Chondrocyte (in vitro differentiated cells): Measurements from ENCODE around the gene PRKCH. TPM values are rescaled to one million over a fixed set of nuclear protein-coding genes. Genes with fewer than 3 reads are reported as not detected.

Experiments
- DNase-seq: peaks from one replicate; pipeline ENCODE4 v3.0.0; 2021; ENCODE audit warnings: mixed read lengths, low spot score
- H3K27ac Mint-ChIP-seq: one replicate; pipeline ENCODE4 v1.8.0; 2021; ENCODE audit warnings: mild to moderate bottlenecking, moderate library complexity, mixed read lengths; ENCODE audit not compliant: unreplicated experiment
- H3K27me3 Mint-ChIP-seq: 2 replicates; pipeline ENCODE4 v1.8.0; 2021; ENCODE audit warnings: low read depth, mixed read lengths
- H3K36me3 Mint-ChIP-seq: 2 replicates; pipeline ENCODE4 v1.8.0; 2021; ENCODE audit warnings: low read depth, mixed read lengths
- H3K4me1 Mint-ChIP-seq: 2 replicates; pipeline ENCODE4 v1.8.0; 2021; ENCODE audit warnings: low read depth, mild to moderate bottlenecking, mixed read lengths
- H3K4me3 Mint-ChIP-seq: one replicate; pipeline ENCODE4 v1.8.0; 2021; ENCODE audit warnings: mild to moderate bottlenecking, moderate library complexity, mixed read lengths; ENCODE audit not compliant: unreplicated experiment
- H3K9me3 Mint-ChIP-seq: 2 replicates; pipeline ENCODE4 v1.8.0; 2021; ENCODE audit warnings: low read depth, mixed read lengths
- total RNA-seq: library from RNA; stranded (reverse); gene quantifications from 3 replicates; pipeline ENCODE4 v1.2.1, GENCODE V29; 2021
- TF ChIP-seq, protein P1 (sequence below): fragments of 200-600 bp; sonication (generic); IDR thresholded peaks from 2 replicates; pipeline ENCODE4 v1.5.0; 2021; ENCODE audit warnings: antibody characterized with exemption, mild to moderate bottlenecking, moderate library complexity

Gene PRKCH
- total RNA-seq, 1 donor from 2014 or later, result 9.7 TPM

GRCh38 chr14:61574514-61574807 is 253.1 kb downstream of the PRKCH start:
- DNase-seq, result no peak
- Mint-ChIP-seq H3K4me1 (peaks cover 88% of the 10 kb centered on the region), H3K27ac (peak overlapping the region; percentile 93)

GRCh38 chr14:61575126-61575525 is 253.7 kb downstream of the PRKCH start:
- Mint-ChIP-seq H3K4me1 (peaks cover 87% of the 10 kb centered on the region), H3K9me3 (no peaks in the 10 kb centered on the region)
- DNase-seq, result no peak

More at GRCh38 chr14:61574514-61574807, 253.1 kb downstream of the PRKCH start:
- no peak overlapping the region for H3K4me3 Mint-ChIP-seq
- H3K27me3 Mint-ChIP-seq, result no peaks in the 10 kb centered on the region
- TF ChIP-seq, protein P1, sequence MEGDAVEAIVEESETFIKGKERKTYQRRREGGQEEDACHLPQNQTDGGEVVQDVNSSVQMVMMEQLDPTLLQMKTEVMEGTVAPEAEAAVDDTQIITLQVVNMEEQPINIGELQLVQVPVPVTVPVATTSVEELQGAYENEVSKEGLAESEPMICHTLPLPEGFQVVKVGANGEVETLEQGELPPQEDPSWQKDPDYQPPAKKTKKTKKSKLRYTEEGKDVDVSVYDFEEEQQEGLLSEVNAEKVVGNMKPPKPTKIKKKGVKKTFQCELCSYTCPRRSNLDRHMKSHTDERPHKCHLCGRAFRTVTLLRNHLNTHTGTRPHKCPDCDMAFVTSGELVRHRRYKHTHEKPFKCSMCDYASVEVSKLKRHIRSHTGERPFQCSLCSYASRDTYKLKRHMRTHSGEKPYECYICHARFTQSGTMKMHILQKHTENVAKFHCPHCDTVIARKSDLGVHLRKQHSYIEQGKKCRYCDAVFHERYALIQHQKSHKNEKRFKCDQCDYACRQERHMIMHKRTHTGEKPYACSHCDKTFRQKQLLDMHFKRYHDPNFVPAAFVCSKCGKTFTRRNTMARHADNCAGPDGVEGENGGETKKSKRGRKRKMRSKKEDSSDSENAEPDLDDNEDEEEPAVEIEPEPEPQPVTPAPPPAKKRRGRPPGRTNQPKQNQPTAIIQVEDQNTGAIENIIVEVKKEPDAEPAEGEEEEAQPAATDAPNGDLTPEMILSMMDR, result no peak
- H3K36me3 Mint-ChIP-seq, result no peaks in the 10 kb centered on the region
- H3K9me3 Mint-ChIP-seq, result no peaks in the 10 kb centered on the region

DNA sequence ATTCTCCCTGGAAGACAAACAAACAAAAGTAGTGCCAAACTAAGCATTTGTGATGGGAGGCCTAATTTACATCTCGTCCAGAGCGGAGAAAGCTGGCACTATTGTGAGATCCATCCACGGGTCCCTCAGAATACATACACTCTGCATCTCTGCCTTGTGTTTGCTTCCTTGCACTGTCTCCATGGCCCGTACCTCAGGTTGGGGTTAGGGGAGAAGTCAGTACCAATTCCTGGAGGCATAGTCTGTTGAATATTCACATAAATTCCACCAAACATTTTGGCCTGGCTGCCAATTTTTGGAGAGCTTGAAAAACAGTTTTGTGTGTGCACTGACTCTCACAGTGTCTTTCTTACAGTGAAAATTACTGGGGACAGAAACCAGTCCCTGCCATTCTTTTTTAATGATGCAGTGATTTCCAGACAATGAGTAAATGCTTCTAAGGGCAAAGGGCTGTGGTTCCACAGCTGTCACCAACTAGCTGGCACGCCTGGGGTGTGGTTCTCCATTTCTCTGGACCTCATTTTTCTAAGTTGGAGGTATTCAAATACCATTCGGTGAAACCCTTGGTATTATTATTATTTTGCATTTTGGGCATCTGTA is 254.3 kb downstream of the PRKCH start:
- Mint-ChIP-seq H3K27me3 (no peaks in the 10 kb centered on the region), H3K27ac (peak overlapping the region; percentile 96), H3K36me3 (no peaks in the 10 kb centered on the region), H3K9me3 (no peaks in the 10 kb centered on the region), H3K4me3 (no peak overlapping the region), H3K4me1 (peaks cover 87% of the 10 kb centered on the region)
- no peak for DNase-seq
- TF ChIP-seq, protein P1, result no peak

More at GRCh38 chr14:61575126-61575525, 253.7 kb downstream of the PRKCH start:
- Mint-ChIP-seq H3K36me3 (no peaks in the 10 kb centered on the region), H3K27ac (peak overlapping the region; percentile 96), H3K4me3 (no peak overlapping the region), H3K27me3 (no peaks in the 10 kb centered on the region)
- TF ChIP-seq, protein P1, result no peak

GRCh38 chr14:61577506-61577931 is 256.1 kb downstream of the PRKCH start:
- Mint-ChIP-seq H3K27ac (peak overlapping the region; percentile 82), H3K9me3 (no peaks in the 10 kb centered on the region), H3K4me3 (no peak overlapping the region), H3K27me3 (no peaks in the 10 kb centered on the region), H3K36me3 (no peaks in the 10 kb centered on the region), H3K4me1 (peaks cover 87% of the 10 kb centered on the region)
- TF ChIP-seq, protein P1, result no peak
- DNase-seq, result no peak

DNA sequence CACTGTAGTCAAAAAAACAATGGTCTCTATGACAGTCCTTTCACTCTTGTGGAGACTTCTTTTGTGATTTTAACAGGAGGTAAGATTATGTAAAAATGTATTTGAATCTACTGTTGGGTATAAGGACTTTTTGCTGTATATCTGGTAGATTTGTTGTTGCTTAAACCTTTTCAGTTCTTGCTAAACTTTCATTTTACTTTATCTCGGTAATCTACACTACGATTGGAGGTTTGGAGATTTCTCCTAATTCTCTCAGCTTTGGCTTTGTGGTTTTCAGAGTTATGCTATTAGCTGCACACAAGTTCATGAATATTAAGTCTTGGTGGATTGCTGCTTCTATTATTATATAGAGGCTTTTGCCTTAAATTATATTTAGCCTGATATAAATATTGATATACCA is 257.4 kb downstream of the PRKCH start:
- H3K4me1 Mint-ChIP-seq, result peaks cover 87% of the 10 kb centered on the region
- H3K9me3 Mint-ChIP-seq, result no peaks in the 10 kb centered on the region
- no peaks in the 10 kb centered on the region for H3K27me3 Mint-ChIP-seq
- TF ChIP-seq, protein P1, result no peak
- no peaks in the 10 kb centered on the region for H3K36me3 Mint-ChIP-seq
- H3K4me3 Mint-ChIP-seq, result no peak overlapping the region
- no peak for DNase-seq
- H3K27ac Mint-ChIP-seq, result peak overlapping the region; percentile 34
